NCI-H526 (cell line): Measurements from ENCODE around the gene UBALD1.

Experiments
- DNase-seq, 2 experiments: peaks; one replicate each; lab custom pipeline; 2025; lab: John Stamatoyannopoulos, UW

The UBALD1 gene

GRCh38 chr16:4646773-4647643 lies 32.3 kb upstream of the UBALD1 start:
- DNase-seq = no peak

DNA sequence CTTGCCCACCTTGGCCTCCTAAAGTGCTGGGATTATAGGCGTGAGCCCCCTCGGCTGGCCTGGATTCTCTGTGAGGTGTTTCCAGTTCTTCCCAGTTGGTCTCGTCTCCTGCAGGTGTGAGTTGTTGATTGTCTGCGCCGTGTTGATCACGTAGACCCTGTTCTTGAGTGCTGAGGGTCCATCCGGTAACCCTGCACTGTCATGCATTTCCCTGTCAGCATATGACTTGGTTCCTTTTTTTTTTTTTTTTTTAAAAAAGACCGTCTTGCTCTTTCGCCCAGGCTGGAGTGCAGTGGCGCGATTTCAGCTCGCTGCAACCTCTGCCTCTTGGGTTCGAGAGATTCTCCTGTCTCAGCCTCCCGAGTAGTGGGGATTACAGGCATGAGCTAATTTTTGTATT lies 27.2 kb upstream of the UBALD1 start:
- DNase-seq = no peak

GRCh38 chr16:4641306-4641687 lies 26.6 kb upstream of the UBALD1 start:
- DNase-seq = no peak

DNA sequence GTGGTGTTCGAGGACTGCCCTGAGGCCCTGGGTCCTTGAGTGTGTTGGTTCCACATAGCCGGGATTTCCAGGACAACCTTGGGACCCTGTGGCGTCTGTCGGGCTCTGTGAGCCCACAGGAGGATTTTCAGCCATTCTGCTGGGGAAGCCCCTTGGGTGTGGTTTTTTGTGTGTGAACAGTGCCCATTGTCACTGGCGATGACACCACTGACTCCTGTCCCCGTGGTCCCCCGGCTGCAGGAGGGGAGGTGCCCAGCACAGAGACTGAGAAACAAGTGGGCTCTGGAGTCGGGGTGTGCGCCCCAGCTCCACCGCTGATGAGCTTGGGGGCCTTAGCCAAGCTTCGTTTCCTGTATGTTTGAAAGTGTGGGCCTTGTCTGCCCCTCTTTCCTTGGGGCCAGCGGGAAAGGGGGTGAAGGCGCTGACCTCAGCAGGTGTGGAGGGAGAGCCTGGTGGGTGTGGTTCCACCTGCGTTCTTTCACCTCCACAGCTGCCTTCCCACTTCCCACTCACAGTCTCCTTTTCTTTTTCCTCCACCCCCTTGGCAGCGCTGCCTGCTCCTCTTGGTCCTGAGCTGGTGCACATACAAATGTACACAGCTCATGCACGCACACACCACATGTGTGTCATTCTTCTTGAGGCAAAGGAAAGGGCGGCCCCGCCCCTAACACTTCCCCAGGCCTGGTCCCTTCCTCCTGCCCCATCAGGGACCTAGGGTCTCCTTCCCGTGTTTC lies 26.1 kb upstream of the UBALD1 start:
- no peak for DNase-seq

- no peak for DNase-seq
Observed at GRCh38 chr16:4639899-4640509, 25.3 kb upstream of the UBALD1 start.

DNA sequence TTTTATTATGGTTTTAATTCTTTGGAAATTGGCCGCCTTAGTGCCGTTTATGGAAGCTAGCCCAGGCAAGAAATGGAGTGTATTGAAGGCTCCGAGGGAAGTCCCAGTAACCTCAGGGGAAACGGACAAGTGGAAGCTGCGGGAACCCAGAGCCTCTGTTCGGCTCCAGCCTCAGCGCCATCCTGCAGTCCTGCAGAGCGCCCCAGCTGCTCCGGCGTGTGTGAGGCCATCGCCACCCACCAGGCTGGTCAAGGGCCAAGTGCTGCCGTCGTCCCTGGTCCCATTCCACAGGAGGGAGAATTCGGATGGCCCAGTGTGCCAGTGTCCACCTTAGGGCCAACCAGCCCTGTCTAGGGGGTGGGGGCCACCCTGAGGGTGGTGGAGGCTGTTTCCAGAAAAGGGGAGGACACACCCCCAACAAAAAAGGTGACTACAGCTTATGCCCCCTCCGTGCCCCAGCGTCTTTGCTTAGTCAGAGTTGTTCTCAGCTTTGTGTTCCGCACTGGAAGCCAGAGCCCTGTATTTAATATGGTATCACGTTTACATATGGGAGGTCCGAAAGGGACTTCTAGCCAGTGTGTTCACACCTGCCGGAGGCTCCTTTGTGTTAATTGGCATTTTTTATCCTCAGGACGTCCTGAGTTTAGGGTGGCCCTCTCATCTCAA lies 22.9 kb upstream of the UBALD1 start:
- DNase-seq = no peak

DNA sequence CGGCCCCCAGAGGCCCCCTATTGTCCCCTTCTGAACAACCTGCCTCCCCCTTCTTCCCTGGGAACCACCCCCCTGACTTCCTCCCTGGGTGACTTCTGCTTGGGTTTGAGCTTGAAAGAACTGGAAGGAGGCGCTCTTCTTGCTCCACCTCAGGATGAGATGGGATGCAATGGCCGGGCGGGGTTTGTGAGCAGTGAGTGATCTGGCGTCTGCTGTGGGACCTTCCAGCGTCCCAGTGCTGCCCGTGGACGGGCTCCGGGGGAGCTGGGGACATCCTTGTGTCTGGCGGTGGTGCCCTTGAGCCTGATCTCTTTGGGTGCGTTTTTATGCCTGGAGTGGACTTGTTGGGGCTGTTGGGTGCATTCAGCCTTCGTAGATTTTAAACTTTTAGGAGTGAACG lies 21.5 kb upstream of the UBALD1 start:
- DNase-seq = no peak

DNA sequence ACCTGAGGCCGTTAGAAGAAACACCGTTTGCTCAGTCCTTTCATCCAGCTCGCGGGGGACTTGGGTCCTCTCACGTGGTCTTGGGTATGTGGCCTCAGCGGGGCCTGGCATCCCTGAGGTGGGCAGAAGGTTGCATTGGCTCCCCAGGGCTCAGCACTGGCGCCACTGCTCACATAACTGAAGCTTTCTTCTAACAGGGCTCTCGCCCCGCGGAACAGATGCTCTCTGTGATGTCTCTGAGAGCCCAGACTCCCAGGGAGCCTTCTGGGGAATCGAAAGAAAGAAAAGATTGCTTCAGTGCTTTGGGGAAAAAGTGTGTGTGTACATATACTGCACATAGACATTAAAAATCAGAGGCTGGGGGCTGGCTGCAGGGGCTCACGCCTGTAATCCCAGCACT lies 20.1 kb upstream of the UBALD1 start:
- DNase-seq = no peak

GRCh38 chr16:4633910-4634635 lies 19.4 kb upstream of the UBALD1 start:
- no peak for DNase-seq

DNA sequence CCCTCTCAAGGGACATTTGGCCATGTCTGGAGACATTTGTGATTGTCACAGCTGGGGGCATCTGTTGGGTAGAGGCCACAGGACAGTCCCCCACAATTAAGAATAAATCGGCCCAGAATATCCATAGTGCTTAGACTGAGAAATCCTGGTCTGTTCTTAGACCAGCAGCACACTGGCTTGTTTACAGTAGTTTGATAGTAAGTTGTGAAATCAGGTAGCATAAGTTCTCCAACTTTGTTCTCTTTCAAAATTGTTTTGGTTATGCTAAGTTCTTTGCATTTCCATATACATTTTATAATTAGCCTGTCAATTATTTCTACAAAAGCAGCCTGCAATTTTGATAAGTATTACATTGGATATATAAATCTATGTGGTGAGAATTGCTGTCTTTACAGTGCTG lies 16.8 kb upstream of the UBALD1 start:
- DNase-seq = no peak

GRCh38 chr16:4628283-4628682 lies 13.6 kb upstream of the UBALD1 start:
- no peak for DNase-seq

DNA sequence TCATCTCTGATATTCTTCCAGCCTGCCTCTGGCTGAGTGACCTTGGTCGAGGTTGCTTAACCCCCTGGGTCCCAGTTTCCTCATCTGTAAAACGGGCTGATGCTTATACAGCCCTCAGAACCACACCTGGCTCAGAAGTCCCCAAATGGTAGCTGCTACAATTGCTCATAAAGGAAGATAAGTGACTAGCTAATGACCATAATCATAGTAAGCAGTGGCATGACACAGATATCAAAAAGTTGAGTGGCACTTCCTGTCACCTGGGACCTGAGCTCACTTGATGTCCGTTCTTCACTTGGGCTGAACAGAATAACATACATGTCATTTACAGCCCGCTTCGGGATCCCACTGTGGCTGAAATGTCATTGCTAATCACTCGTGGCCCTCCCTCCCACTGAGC lies 11.7 kb upstream of the UBALD1 start:
- no peak for DNase-seq

- DNase-seq = peak in 1 of 2 experiments; percentile 53
Observed at GRCh38 chr16:4625560-4626159, 11.0 kb upstream of the UBALD1 start.

GRCh38 chr16:4624827-4625559 lies 10.3 kb upstream of the UBALD1 start:
- DNase-seq = peak in 1 of 2 experiments; percentile 65

DNA sequence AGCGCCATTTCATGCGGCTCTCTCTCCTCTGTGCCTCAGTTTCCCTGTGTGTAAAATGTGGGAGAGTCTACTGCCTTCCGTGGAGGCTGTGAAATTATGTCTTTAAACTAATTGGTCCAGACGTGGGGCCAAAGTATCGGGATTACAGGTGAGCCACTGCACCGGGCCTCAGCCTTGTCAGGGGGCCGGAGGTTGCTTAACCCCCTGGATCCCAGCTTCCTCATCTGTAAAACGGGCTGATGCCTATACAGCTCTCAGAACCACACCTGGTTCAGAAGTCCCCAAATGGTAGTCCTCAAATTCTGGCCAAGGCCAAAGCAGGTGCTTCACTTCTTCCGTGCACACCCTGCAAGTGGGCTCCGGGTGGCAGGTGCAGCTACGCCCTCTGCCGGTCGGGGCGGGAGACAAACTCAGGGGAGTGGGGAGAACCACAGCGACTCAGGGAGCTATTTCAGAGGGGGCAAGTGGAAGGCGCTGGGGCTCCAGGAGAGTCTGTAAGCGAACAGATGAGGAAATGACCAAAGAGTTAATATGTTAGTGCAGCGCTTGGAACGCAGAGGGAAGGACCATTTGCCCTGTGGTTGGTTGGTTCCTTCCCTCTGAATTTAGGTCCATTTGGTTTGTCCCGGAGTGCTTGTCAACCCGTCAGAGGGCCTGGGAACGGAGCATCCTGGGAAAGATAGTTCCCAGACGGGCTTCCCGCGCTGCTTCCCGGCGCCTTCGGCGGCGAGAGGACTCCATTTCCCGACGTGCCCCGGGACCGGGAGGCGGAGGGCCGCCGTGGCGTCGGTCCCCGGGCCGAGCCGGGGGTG lies 9.5 kb upstream of the UBALD1 start, which contains the start of gene MGRN1:
Gene MGRN1, plus strand, starts transcription at position 812 of the 812 bp plus-strand sequence. CDS start 135 bp downstream, outside the sequence.
- peak; percentile 85 to 95 for DNase-seq

GRCh38 chr16:4623593-4623992 lies 8.9 kb upstream of the UBALD1 start:
- no peak for DNase-seq

GRCh38 chr16:4618645-4619418 lies 4.1 kb upstream of the UBALD1 start:
- peak in 1 of 2 experiments; percentile 32 for DNase-seq

DNA sequence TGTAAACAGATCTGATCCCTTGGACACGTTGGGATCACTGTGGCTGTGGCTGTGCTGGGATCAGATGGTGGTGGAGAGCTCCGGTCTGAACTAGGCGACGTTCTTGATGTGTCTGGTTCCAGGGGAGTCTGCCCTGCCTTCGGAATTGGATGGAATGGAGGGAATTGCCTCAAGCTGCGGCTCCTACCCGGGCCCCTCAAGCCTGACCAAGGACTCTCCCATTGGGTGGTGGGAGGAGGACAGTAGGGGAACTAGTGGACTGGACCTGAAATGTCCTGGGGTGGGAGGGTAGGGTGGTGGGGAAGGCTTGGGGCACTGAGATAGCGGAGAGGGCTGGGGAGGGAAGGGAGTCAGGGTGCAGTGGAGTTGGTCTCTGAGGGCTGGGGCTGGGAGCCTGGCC lies 3.2 kb upstream of the UBALD1 start:
- no peak for DNase-seq
